Right lobe of liver (tissue), 4 donors: ENCODE data around the gene TMEM134.

Experiments used
- CTCF ChIP-seq, 4 donors: fragments of 200-600 bp in 3 of 4; fragments of 450-650 bp in 1 of 4; IDR thresholded peaks; one replicate each; pipeline versions ENCODE4 v1.5.1 to v1.8.0; 2016 to 2022; ENCODE audit warnings: antibody characterized with exemption in 4 of 4, mild to moderate bottlenecking in 2 of 4
- POLR2A ChIP-seq: fragments of 450-650 bp; IDR thresholded peaks from one replicate; pipeline ENCODE4 v1.6.1; 2017; ENCODE audit warnings: antibody characterized with exemption, mild to moderate bottlenecking
- donor health status: DM: no; HTN: no; CAD: no.
- donor health status: DM: no; HTN: no; CAD: no.
- donor health status: DM: no; HTN: yes; CAD: no.

- TF ChIP-seq CTCF (IDR thresholded peaks at IDR 0.05) (no peak), POLR2A (no peak)
Observed at GRCh38 chr11:67501854-67502253, 32.8 kb upstream of the TMEM134 start.
